Esophagus muscularis mucosa (tissue), 4 donors: ENCODE data around the gene FRK.

Source experiments
- EP300 ChIP-seq: sonication (generic); formaldehyde crosslinking; IDR thresholded peaks from one replicate; pipeline ENCODE4 v1.6.1; 2017; ENCODE audit warnings: antibody characterized with exemption
- POLR2A ChIP-seq: fragments of 450-650 bp; IDR thresholded peaks from one replicate; pipeline ENCODE4 v1.6.1; 2017; ENCODE audit warnings: antibody characterized with exemption, moderate library complexity, mild to moderate bottlenecking, low read depth
- TF ChIP-seq, protein P1 (sequence below), 3 experiments: fragments of 200-600 bp in 2 of 3; fragments of 450-650 bp in 1 of 3; sonication (generic) in 2 of 3; IDR thresholded peaks; one replicate each; pipeline ENCODE4 v1.5.1; 2017 to 2019; ENCODE audit warnings: antibody characterized with exemption in 3 of 3, mild to moderate bottlenecking in 2 of 3, moderate library complexity in 1 of 3

DNA sequence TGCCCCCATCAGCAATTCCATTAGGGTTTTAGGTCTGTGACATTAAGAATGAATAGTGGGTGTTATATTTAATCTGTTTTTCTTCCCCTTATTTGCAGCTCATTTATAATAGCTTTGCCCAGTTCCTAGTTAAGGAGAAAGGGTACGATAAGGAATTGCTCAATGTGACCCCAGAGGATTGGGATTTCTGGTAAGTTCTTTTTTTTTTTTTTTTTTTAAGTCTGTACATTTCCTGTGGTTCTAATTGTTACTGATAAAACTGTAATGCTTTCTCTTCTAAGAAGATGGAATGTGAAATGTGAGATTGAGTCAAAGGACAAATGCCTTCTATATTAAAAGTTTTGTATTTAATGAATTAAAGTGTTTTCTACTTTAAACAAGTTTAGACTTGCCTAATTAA lies 45.5 kb upstream of the FRK start:
- TF ChIP-seq, protein P1, sequence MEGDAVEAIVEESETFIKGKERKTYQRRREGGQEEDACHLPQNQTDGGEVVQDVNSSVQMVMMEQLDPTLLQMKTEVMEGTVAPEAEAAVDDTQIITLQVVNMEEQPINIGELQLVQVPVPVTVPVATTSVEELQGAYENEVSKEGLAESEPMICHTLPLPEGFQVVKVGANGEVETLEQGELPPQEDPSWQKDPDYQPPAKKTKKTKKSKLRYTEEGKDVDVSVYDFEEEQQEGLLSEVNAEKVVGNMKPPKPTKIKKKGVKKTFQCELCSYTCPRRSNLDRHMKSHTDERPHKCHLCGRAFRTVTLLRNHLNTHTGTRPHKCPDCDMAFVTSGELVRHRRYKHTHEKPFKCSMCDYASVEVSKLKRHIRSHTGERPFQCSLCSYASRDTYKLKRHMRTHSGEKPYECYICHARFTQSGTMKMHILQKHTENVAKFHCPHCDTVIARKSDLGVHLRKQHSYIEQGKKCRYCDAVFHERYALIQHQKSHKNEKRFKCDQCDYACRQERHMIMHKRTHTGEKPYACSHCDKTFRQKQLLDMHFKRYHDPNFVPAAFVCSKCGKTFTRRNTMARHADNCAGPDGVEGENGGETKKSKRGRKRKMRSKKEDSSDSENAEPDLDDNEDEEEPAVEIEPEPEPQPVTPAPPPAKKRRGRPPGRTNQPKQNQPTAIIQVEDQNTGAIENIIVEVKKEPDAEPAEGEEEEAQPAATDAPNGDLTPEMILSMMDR (IDR thresholded peaks at IDR 0.05): no peak
- TF ChIP-seq POLR2A: no peak
- no peak for TF ChIP-seq EP300
